T-helper 1 cell (primary cell): ENCODE measurements around the gene MXRA8.

Experiments
- DNase-seq, 5 donors: peaks; one replicate each; pipeline ENCODE4 v3.0.0-alpha.2; 2012 to 2020

Gene MXRA8

GRCh38 chr1:1366699-1367066 is 8.3 kb upstream of the MXRA8 start:
- no peak for DNase-seq

- DNase-seq = no peak
Observed at GRCh38 chr1:1365875-1366698, 7.7 kb upstream of the MXRA8 start.

GRCh38 chr1:1364266-1364665 is 5.9 kb upstream of the MXRA8 start:
- no peak for DNase-seq

- no peak for DNase-seq
Observed at GRCh38 chr1:1361982-1362423, 3.6 kb upstream of the MXRA8 start.

GRCh38 chr1:1361233-1361981 is 3.1 kb upstream of the MXRA8 start:
- DNase-seq = no peak

GRCh38 chr1:1360506-1361169 is 2.3 kb upstream of the MXRA8 start:
- DNase-seq = no peak

- DNase-seq = no peak
Observed at GRCh38 chr1:1359664-1360468, 1.5 kb upstream of the MXRA8 start.

GRCh38 chr1:1359308-1359663 is 931 bp upstream of the MXRA8 start:
- DNase-seq = peak in 1 of 5 donors; percentile 11

GRCh38 chr1:1357871-1358432 is 403 bp downstream of the MXRA8 start:
- peak in 1 of 5 donors; percentile 10 for DNase-seq

- no peak for DNase-seq
Observed at GRCh38 chr1:1356796-1357401, 1.5 kb downstream of the MXRA8 start.

GRCh38 chr1:1356166-1356795 is 2.1 kb downstream of the MXRA8 start:
- no peak for DNase-seq

- no peak for DNase-seq
Observed at GRCh38 chr1:1355416-1355815, 2.9 kb downstream of the MXRA8 start.

GRCh38 chr1:1354271-1355247 is 3.8 kb downstream of the MXRA8 start:
- no peak for DNase-seq

- no peak for DNase-seq
Observed at GRCh38 chr1:1353389-1354151, 4.8 kb downstream of the MXRA8 start.

- DNase-seq = no peak
Observed at GRCh38 chr1:1352786-1353388, 5.5 kb downstream of the MXRA8 start.

- no peak for DNase-seq
Observed at GRCh38 chr1:1351511-1352427, 6.6 kb downstream of the MXRA8 start.

GRCh38 chr1:1349256-1350012 is 8.9 kb downstream of the MXRA8 start, which contains the start of gene DVL1:
Gene DVL1 (minus strand): TSS chr1:1349418. CDS start chr1:1349065, 353 bp downstream.
- DNase-seq = peak; percentile 59 to 77 (median 64)
